ENCODE results near the gene MECP2. TPM values are rescaled to one million over a fixed set of nuclear protein-coding genes. Genes with fewer than 3 reads are reported as not detected.

Gene MECP2
- total and polyA plus RNA-seq, 2 of the 13 experiments (the other 11 are each of a cell fraction or from before 2014, with no cell fraction given) = 7.9 to 18.1 TPM

GRCh38 chrX:154084449-154085300, 12.8 kb downstream of the MECP2 start:
- no peak for ATAC-seq
- in situ Hi-C loops (cut with HindIII; ENCODE audit: extremely low pct_ligation_motif_present, low pct_unique_long_range_greater_than_20kb) (no loop called here), intact Hi-C loops (cut with micrococcal nuclease; ENCODE audit: unreplicated experiment) (no loop called here)
- Histone ChIP-seq H3K9ac (ENCODE audit: insufficient read depth, low read depth, low read length) (no peak overlapping the region), H2AFZ (ENCODE audit: low read length) (no peak overlapping the region), H3K4me2 (ENCODE audit: low read depth, low read length) (no peak overlapping the region), H4K20me1 (ENCODE audit: insufficient read depth, low read length) (0 out of 2 replicates have a peak, but pooled peaks cover 11% of the 10 kb centered on the region), H3K27ac (ENCODE audit: extremely low read length, insufficient read depth, low read length) (no peak overlapping the region), H3K27me3 (ENCODE audit: control insufficient read depth in 1 of 2, insufficient read depth in 2 of 2, low read length in 2 of 2) (no peaks in the 10 kb centered on the region), H3K79me2 (ENCODE audit: insufficient read depth, low read length) (peaks cover 47% of the 10 kb centered on the region), H3K4me3 (replicated peaks in 1 of 3; ENCODE audit: insufficient read depth in 1 of 3, low read depth in 2 of 3, low read length in 3 of 3) (no peak overlapping the region), H3K36me3 (replicated peaks in 1 of 2; ENCODE audit: control insufficient read depth in 1 of 2, insufficient read depth in 2 of 2, low read length in 2 of 2) (no peaks in the 10 kb centered on the region), H3K4me1 (ENCODE audit: insufficient read depth, low read length) (peaks cover 13% of the 10 kb centered on the region), H3K9me3 (ENCODE audit: low read length) (no peaks in the 10 kb centered on the region)
- ChIA-PET POLR2A (no interaction called here), CTCF (ENCODE audit: low intra/inter-chr PET ratio, low total read pairs) (no interaction called here)
- no peak for FAIRE-seq
- 96% methylated on average over 6 of the region's 7 CpGs for WGBS (ENCODE audit: low lambda C conversion rate)
- no TSS peak for BruUV-seq (replicated peaks)
- no peak for DNase-seq (ENCODE audit: low spot score)
- TF ChIP-seq KLF12 (CRISPR knock-in tag; IDR thresholded peaks at IDR 0.05; ENCODE audit: borderline replicate concordance) (no peak), MEIS1 (CRISPR knock-in tag; IDR thresholded peaks at IDR 0.05; ENCODE audit: borderline replicate concordance) (no peak), ZNF746 (CRISPR knock-in tag; IDR thresholded peaks at IDR 0.05) (no peak), GPBP1L1 (CRISPR knock-in tag; IDR thresholded peaks at IDR 0.05) (no peak), FOXA1 (IDR thresholded peaks at IDR 0.05) (no peak), FOXA1 (CRISPR knock-in tag; IDR thresholded peaks at IDR 0.05) (no peak), TIGD3 (CRISPR knock-in tag; IDR thresholded peaks at IDR 0.05; ENCODE audit: borderline replicate concordance) (no peak), PHF5A (CRISPR knock-in tag; IDR thresholded peaks at IDR 0.05; ENCODE audit: low read depth, unreplicated experiment) (no peak), ZNF770 (CRISPR knock-in tag; IDR thresholded peaks at IDR 0.05) (no peak), GPN1 (CRISPR knock-in tag; IDR thresholded peaks at IDR 0.05; ENCODE audit: borderline replicate concordance) (no peak), ARID2 (CRISPR knock-in tag; IDR thresholded peaks at IDR 0.05; ENCODE audit: borderline replicate concordance) (no peak), MTF1 (CRISPR knock-in tag; IDR thresholded peaks at IDR 0.05) (no peak), DDIT3 (CRISPR knock-in tag; IDR thresholded peaks at IDR 0.05) (no peak), PITX1 (CRISPR knock-in tag; IDR thresholded peaks at IDR 0.05) (no peak), AGO2 (optimal IDR thresholded peaks at IDR 0.05; ENCODE audit: low read depth, low read length) (no peak), ZNF280B (CRISPR knock-in tag; IDR thresholded peaks at IDR 0.05; ENCODE audit: borderline replicate concordance) (no peak), ONECUT2 (CRISPR knock-in tag; IDR thresholded peaks at IDR 0.05) (no peak), ZNF766 (CRISPR knock-in tag; IDR thresholded peaks at IDR 0.05; ENCODE audit: borderline replicate concordance) (no peak)
